Mucosa of stomach (tissue), 1 donor: ENCODE measurements around the gene MTSS2.

Experiments used
- H3K27me3 ChIP-seq: one replicate; pipeline ENCODE4 v1.7.0; 2013; ENCODE audit warnings: mild to moderate bottlenecking, low read length; ENCODE audit not compliant: control insufficient read depth, insufficient read depth
- H3K36me3 ChIP-seq: one replicate; pipeline ENCODE4 v1.7.0; 2013; ENCODE audit warnings: low read length; ENCODE audit not compliant: control insufficient read depth, insufficient read depth
- H3K4me1 ChIP-seq: one replicate; pipeline ENCODE4 v1.7.0; 2013; ENCODE audit warnings: mild to moderate bottlenecking, low read length; ENCODE audit not compliant: control insufficient read depth, insufficient read depth
- H3K4me3 ChIP-seq: one replicate; pipeline ENCODE4 v1.7.0; 2013; ENCODE audit warnings: low read length
- H3K9ac ChIP-seq: one replicate; pipeline ENCODE4 v1.7.0; 2013; ENCODE audit warnings: mild to moderate bottlenecking, low read length, moderate library complexity
- H3K9me3 ChIP-seq: one replicate; pipeline ENCODE4 v1.7.0; 2013; ENCODE audit warnings: mild to moderate bottlenecking, low read length, moderate library complexity; ENCODE audit not compliant: control insufficient read depth
- donor health status: Pancreatic carcinoma.

MTSS2 gene

DNA sequence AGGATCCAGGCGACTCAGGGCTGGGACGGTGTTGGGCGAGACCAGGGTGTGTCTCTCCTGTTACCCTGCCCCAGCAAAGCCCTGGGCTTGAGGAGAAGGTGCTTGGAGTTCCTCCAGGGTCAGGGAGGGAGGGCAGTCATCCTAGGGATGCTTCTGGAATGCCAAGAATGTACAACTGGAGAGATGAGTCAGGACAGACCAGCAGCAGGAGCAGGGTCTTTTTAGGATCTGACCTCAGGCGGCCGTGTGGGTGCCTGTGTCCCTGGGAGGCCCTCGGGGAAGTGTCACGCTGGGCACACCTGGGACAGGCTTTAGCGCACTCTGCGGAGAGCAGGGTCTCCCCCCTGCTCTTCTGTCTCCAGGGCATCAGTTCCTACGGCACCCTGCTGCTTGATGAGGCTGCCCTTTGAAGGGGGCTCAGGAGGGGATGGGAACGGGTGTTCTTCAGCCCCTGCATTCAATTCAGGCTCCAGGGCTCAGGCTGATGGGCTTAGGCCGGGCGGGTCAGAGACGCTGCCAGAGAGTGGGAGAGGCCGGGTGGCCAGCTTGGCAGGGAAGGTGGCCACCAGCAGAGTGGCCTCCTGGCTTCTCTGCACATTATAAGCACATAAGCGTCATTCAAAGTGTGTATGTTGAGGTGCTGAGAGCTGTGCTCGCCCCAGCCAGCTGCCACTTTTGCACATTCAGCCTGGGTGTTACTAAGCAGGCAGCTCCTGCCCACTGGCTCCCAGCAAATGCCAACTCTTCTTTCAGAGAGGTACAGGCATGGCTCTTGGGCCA, 8.4 kb upstream of the MTSS2 start:
- peaks cover 76% of the 10 kb centered on the region for H3K4me1 ChIP-seq
- H3K36me3 ChIP-seq: no peaks in the 10 kb centered on the region
- H3K27me3 ChIP-seq: no peaks in the 10 kb centered on the region
- H3K9me3 ChIP-seq: no peaks in the 10 kb centered on the region
- H3K9ac ChIP-seq: peak overlapping the region; percentile 39
- H3K4me3 ChIP-seq: no peak overlapping the region

DNA sequence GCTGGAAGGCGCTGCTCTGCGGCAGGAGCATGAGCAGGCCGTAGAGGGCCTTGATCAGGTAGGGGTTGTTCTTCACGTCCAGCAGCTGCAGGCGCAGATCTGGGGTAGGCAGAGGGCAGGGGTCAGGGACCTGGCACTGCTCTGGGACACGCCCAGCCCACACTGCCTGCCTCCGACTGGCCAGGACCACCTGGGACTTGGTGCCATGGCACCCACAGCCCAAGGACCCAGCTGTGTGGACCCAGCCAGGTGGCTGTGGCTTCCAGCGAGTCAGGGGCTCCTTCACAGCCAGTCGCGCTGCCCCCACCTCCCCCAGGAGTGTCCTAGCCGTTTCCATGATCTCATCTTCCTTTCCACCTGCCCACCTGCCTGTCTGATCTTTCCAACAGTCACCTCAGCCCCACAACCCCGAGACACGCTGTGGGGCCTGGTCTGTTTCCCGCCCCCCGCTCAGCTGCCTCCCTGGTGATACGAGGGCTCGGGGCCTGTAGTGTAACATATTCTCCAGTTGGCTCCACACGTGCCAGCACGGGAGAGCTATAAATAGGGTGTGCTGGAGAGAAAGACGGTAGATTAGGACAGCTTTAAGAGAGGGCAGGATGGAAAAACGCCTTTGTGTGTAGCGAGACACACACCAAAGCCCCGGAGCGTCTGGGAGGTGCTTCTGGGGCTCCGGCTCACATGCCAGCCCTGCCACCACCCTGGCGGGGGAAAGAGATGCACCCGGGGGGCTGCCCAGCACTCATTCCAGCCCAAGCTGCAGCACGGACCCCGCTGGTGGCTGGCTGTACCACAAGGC, 7.2 kb upstream of the MTSS2 start:
- no peaks in the 10 kb centered on the region for H3K36me3 ChIP-seq
- H3K4me1 ChIP-seq: peaks cover 85% of the 10 kb centered on the region
- H3K27me3 ChIP-seq: no peaks in the 10 kb centered on the region
- no peak overlapping the region for H3K9ac ChIP-seq
- no peaks in the 10 kb centered on the region for H3K9me3 ChIP-seq
- H3K4me3 ChIP-seq: no peak overlapping the region

DNA sequence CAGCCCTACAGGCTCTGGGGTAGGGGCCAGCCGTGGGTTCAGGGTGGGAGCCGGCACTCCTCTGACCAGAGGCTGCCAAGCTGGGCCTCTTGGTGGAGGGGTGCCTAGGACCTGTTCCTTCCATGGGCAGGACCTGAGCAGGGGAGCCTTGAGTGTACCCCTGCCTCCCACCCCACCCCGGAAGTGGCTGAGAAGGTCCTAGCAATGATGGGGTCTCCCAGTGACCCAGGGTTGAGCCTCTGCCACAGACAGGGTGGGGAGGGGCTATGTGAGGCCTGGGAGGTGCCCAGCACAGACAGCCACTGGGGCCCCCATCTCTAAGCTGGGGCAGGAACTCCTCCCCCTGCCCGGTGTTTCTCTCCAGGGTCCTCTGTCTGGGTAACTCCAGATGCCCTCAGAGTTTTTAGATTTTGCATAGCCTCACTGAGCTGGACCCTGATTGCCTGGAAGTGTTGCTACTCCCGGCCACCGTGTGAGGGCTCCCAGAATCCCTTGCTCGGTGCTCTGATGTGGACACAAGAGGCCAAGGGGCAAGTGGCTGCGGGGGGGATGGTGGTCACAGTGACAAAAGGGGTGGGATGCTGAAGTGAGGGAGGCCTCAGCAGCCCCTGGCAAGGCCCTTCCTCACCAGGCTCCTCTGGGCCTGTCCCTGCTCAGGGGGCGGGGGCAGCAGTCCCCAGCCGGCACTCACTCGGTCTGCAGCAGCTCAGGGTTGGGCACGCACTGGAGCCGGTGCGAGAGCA, 6.4 kb upstream of the MTSS2 start:
- H3K27me3 ChIP-seq: no peaks in the 10 kb centered on the region
- no peaks in the 10 kb centered on the region for H3K9me3 ChIP-seq
- no peak overlapping the region for H3K9ac ChIP-seq
- H3K36me3 ChIP-seq: no peaks in the 10 kb centered on the region
- peaks cover 81% of the 10 kb centered on the region for H3K4me1 ChIP-seq
- no peak overlapping the region for H3K4me3 ChIP-seq

DNA sequence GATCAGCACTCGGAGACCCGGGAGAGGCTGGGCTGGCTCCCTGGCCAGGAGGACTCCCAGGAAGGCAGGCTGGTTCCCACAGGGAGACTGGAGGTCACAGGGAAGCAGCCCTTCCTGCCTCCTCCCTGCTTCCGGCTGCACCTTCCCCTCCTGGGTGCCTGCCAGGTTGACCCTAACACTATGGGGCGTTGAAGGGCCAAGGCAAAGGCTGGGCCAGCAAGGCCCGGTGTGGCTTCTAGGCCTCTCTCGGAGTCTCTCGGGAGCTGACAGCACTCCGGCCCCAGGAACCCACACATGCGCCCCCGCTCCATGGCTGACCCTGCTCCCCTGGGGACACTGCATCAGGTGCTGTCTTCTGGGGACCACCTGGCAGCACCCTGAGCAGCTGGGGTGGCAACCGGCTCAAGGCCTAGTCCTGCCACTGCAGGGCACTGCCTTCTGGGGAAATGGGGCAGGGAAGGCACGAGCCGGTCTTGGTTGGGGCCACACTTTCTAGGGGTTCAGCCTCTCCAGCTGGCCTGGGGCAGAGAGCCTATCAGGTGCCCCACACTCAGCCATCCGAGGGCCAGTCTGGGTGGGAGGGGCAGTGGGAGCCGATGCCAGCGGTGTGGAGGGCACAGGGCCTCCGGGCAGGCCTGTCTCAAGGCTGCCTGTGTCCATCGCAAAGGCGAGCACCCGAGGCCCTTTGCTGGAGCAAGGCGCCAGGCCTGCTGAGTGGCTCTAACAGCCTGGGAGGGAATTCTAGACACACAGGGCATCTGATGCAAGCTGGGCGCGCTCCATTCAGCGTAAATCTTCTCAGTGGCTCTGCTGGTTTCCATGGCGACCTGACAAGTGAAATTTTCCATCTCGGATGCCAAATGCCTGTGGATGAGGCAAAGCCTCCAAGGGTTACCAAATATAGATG, 5.6 kb upstream of the MTSS2 start:
- Histone ChIP-seq H3K4me3 (no peak overlapping the region), H3K9ac (peak overlapping the region; percentile 18), H3K4me1 (peaks cover 81% of the 10 kb centered on the region), H3K36me3 (no peaks in the 10 kb centered on the region), H3K27me3 (no peaks in the 10 kb centered on the region), H3K9me3 (no peaks in the 10 kb centered on the region)

DNA sequence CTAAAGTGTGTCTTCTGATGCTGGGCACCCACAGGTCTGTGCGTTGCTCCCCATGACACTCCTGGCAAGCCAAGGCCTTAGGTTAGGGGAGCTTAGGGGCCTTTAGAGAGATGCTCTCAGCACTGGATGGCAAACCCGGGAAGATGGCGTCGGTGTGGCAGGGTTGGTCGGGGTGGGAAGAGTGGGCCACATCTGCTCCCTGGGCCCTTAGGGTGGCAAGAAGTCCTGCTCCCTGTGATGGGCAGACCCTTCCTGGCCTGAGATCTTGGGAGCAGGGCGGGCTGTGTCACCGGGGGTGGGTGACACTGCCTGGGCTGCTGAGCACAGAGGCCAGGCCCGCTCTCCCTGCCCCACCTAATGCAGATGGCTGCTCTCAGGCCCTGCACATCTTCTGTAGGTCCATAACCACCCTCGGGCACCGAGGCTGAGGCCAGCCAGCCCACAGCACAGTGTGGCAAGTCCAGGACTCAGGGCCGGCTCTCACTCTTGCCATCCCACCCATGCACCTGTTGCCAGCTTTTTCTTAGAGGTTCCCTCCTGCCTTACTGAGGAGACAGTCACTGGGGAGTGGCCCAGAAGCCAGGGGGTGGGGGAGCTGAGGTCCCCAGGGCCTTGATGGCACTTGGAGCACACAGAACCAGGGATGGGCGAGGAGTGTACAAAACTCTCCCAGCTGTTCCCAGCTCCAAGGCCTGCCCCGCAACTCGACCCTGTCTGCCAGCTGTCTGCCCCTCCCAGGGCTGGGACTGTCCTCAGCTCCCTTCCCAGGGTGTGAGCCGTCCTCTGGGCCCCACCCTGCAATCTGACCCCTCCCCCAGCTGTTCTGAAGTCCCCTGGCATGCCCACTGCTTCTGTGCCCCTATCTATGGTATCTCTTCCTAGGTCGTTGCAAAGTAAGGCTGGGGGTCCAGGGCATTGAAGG, 4.4 kb upstream of the MTSS2 start:
- H3K4me1 ChIP-seq: peaks cover 72% of the 10 kb centered on the region
- H3K9ac ChIP-seq: peak overlapping the region; percentile 8

DNA sequence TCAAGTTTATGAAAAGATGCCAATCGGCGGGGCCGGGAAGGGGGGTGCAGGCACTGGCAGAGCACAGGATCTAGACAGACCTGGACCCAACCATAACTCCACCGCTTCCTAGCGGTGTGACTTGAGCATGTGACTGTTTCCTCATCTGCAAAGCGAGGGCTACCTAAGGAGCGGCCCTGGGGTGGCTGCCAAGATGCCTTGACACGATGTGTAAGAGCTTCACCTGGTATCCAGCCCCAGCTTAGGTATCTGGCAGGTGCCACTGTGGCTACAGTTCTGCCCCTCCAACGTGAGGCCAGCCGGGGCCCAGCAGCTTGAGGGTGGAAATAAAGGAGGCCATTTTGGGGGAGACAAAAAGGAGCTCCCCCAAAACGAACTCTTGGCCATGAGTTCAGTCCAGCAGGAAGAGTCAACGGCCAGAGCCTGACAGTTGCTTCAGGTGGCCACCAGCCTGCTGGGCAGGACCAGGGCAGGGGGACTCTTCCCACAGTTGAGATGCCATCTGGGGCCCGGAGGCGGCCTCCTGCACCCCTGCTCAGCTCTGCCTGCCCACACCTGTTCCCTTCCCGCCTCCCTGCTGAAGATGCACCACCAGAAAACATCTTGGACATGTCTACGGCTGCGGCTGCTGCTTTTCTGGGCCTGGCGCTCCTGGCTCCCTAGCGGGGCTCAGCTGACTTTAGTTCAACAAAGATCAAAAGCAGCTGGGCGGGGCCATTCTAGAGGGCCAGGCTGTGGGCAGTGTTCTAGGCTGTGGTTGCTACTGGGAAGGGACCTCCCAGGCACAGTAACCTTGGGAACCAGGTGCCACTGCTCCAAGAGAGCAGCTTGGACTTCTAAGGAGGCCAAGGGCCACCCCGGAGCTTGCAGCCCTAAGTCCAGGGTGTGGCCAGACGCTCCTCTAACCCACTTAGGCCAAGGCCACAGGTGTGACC, 3.4 kb upstream of the MTSS2 start:
- Histone ChIP-seq H3K9ac (peak overlapping the region; percentile 8), H3K4me3 (no peak overlapping the region), H3K9me3 (no peaks in the 10 kb centered on the region), H3K4me1 (peaks cover 68% of the 10 kb centered on the region), H3K36me3 (no peaks in the 10 kb centered on the region), H3K27me3 (peaks cover 4% of the 10 kb centered on the region)

More for the DNA sequence above, 4.4 kb upstream of the MTSS2 start:
- Histone ChIP-seq H3K4me3 (no peak overlapping the region), H3K27me3 (no peaks in the 10 kb centered on the region), H3K9me3 (no peaks in the 10 kb centered on the region), H3K36me3 (no peaks in the 10 kb centered on the region)

DNA sequence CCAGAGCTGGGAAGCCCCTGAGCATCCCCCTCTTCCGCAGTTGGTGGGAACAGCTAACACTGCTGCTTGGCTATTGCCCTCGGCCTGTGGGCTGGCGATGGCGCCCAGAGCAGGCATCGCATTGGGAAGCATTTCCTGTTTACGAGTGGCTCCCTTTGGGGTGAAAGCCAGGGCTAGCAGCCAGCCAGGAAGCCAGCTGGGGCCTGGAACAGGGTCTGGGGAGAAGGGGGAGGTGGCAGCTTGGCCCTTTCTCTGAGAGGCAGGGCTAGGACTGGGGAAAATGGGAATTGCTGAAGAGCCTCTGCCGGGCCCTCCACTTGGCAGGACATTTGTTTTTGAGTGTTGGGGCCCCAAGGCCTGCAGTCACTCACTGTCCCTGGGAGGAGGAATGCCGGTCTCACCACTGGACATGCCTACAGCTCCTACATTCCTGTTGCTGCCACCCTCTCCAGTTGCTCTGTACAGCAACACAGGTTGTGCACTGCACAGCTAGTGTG, 2.4 kb upstream of the MTSS2 start:
- Histone ChIP-seq H3K4me3 (no peak overlapping the region), H3K27me3 (peaks cover 4% of the 10 kb centered on the region), H3K9ac (no peak overlapping the region), H3K36me3 (no peaks in the 10 kb centered on the region), H3K9me3 (no peaks in the 10 kb centered on the region), H3K4me1 (peaks cover 63% of the 10 kb centered on the region)

DNA sequence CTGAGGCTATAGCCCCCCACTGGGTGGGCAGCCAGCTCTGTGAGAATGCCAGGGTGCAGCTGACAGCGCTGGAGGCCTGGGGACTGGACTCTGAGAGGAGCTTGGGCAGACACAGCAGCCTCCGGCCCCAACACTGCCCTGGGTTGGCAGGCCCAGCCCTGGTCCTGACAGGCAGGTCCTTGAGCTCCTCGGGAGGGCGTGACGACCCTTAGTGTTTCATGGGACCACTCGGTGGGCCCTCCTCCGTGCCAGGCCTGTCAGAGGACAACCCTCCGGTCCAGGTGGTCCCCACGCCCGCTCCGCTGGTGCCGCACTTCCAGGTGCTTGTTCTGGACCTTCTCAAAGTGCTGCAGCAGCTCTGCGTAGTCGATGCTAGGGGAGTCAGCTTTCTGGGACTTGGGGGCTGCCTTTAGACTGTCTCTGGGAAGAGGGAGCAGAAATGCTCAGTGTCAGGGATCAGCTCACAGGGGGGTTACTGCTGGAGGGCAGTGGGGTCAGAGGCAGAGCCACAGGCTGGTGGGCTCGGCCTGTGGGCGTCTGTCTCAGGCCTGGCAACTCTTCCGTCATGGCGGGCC, 1.9 kb upstream of the MTSS2 start:
- H3K4me1 ChIP-seq: peaks cover 65% of the 10 kb centered on the region
- no peak overlapping the region for H3K9ac ChIP-seq
- H3K36me3 ChIP-seq: no peaks in the 10 kb centered on the region
- H3K27me3 ChIP-seq: peaks cover 4% of the 10 kb centered on the region
- H3K9me3 ChIP-seq: no peaks in the 10 kb centered on the region
- H3K4me3 ChIP-seq: no peak overlapping the region

DNA sequence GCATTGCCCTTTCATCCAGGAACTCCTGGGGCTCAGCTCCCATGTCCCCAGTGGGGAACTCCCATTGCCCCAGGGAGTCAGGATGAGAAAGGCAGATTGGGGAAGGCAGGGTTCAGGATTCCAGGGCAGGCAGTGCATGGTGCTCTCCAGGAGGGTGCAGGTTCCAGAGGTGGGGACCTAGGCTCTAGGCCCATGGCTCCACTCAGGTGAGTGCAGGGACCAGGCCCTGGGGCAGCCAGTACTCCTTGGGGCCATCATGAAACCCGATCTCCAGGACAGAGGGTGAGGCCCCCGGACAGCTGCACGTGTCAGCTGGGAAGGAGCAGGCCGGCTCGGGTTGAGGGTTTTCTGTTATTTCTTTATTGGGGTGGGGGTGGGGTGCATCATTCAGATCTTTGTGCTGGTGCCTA, 1.3 kb upstream of the MTSS2 start:
- H3K9me3 ChIP-seq: no peaks in the 10 kb centered on the region
- no peaks in the 10 kb centered on the region for H3K36me3 ChIP-seq
- no peak overlapping the region for H3K9ac ChIP-seq
- H3K4me1 ChIP-seq: peaks cover 65% of the 10 kb centered on the region
- peaks cover 4% of the 10 kb centered on the region for H3K27me3 ChIP-seq
- no peak overlapping the region for H3K4me3 ChIP-seq
